NCI-H1105 (cell line): ENCODE results near the gene MSLN.

Experiments
- DNase-seq: peaks from one replicate; lab custom pipeline; 2025; lab: John Stamatoyannopoulos, UW

Gene MSLN

GRCh38 chr16:723695-724094 lies 36.8 kb upstream of the MSLN start:
- DNase-seq: no peak

GRCh38 chr16:724188-725040 lies 36.1 kb upstream of the MSLN start:
- no peak for DNase-seq

- no peak for DNase-seq
Observed at GRCh38 chr16:725041-725376, 35.5 kb upstream of the MSLN start.

- DNase-seq: no peak
Observed at GRCh38 chr16:725463-726187, 34.9 kb upstream of the MSLN start.

GRCh38 chr16:726188-726437 lies 34.4 kb upstream of the MSLN start:
- no peak for DNase-seq

GRCh38 chr16:726438-727290 lies 33.9 kb upstream of the MSLN start, which contains the start of the genes CCDC78 and HAGHL:
Gene CCDC78 (minus strand): TSS chr16:726443. CDS start chr16:726367, 76 bp downstream.
Gene HAGHL (plus strand): TSS chr16:727106. CDS start chr16:727510, 404 bp downstream.
- no peak for DNase-seq

GRCh38 chr16:727291-727977 lies 33.1 kb upstream of the MSLN start:
- DNase-seq: no peak

GRCh38 chr16:728131-728889 lies 32.2 kb upstream of the MSLN start:
- no peak for DNase-seq

- no peak for DNase-seq
Observed at GRCh38 chr16:728890-729744, 31.4 kb upstream of the MSLN start.

GRCh38 chr16:729768-730665 lies 30.5 kb upstream of the MSLN start:
- no peak for DNase-seq

GRCh38 chr16:730666-731509 lies 29.6 kb upstream of the MSLN start:
- no peak for DNase-seq

GRCh38 chr16:732332-732731 lies 28.2 kb upstream of the MSLN start:
- DNase-seq: no peak

- DNase-seq: no peak
Observed at GRCh38 chr16:732936-733335, 27.6 kb upstream of the MSLN start.

GRCh38 chr16:733382-734207 lies 26.9 kb upstream of the MSLN start:
- no peak for DNase-seq

- DNase-seq: no peak
Observed at GRCh38 chr16:734208-734980, 26.1 kb upstream of the MSLN start.

GRCh38 chr16:734981-735881 lies 25.3 kb upstream of the MSLN start:
- no peak for DNase-seq
